GM12891 (cell line): ENCODE measurements around the gene ESPNL.

Experiments used
- DNase-seq: peaks from one replicate; pipeline ENCODE4 v3.0.0; 2011; ENCODE audit warnings: low spot score; ENCODE audit not compliant: insufficient read length
- FAIRE-seq: peaks from 2 replicates; lab custom pipeline; 2011; peaks lifted over from hg19 to GRCh38; lab: Jason Lieb, UNC
- PAX5 ChIP-seq: IDR thresholded peaks from 2 replicates; pipeline ENCODE4 v1.6.1; 2011; ENCODE audit warnings: low read length, moderate library complexity, mild to moderate bottlenecking; ENCODE audit not compliant: insufficient read depth, severe bottlenecking
- POLR2A ChIP-seq: IDR thresholded peaks from 2 replicates; pipeline ENCODE4 v1.6.1; 2011; ENCODE audit warnings: low read depth, low read length, control low read depth
- POLR2AphosphoS5 ChIP-seq: IDR thresholded peaks from 2 replicates; pipeline ENCODE4 v1.6.1; 2011; ENCODE audit warnings: low read depth, low read length, control low read depth
- POU2F2 ChIP-seq: IDR thresholded peaks from 2 replicates; pipeline ENCODE4 v1.6.1; 2011; ENCODE audit warnings: low read depth, mild to moderate bottlenecking, control low read depth, low read length, moderate library complexity
- SPI1 ChIP-seq: IDR thresholded peaks from 2 replicates; pipeline ENCODE4 v1.6.1; 2011; ENCODE audit warnings: low read depth, low read length, control low read depth
- TAF1 ChIP-seq: IDR thresholded peaks from 2 replicates; pipeline ENCODE4 v1.6.1; 2011; ENCODE audit warnings: low read depth, low read length, control low read depth

The ESPNL gene

GRCh38 chr2:238122287-238123217, 22.4 kb downstream of the ESPNL start:
- TF ChIP-seq POLR2A (no peak), TAF1 (no peak), PAX5 (no peak), POU2F2 (no peak), SPI1 (no peak), POLR2AphosphoS5 (no peak)
- DNase-seq (no peak), FAIRE-seq (no peak)

GRCh38 chr2:238123218-238123971, 23.3 kb downstream of the ESPNL start:
- DNase-seq, result no peak
- TF ChIP-seq SPI1, result no peak
- FAIRE-seq, result no peak

DNA sequence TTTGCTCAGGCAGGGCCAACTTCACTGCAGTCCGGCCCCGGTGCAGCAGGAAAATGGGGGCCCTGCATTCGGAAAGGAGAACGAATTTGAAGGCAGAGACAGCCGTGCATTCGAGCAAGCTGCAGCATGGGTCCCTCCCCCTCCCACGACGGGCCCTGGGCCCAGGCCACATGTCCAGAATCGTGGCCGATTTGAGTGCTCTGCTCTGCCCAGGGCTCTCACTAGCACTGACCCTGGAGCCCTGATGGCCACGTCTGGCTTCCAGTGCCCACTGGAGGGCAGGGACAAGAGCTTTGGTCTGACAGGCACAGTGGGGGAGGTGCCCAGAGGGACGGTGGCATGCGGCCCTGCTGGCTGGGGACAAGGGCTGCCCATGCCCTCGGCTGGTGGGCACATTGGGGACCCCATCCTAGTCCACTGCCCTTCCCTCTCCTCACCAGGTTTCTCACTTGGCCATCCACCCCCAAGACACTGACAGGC, 23.9 kb downstream of the ESPNL start:
- FAIRE-seq (no peak), DNase-seq (no peak)
- TF ChIP-seq POU2F2, result no peak
- no peak for TF ChIP-seq POLR2AphosphoS5
- no peak for TF ChIP-seq TAF1
- no peak for TF ChIP-seq POLR2A
- TF ChIP-seq PAX5, result no peak
- TF ChIP-seq SPI1, result no peak

DNA sequence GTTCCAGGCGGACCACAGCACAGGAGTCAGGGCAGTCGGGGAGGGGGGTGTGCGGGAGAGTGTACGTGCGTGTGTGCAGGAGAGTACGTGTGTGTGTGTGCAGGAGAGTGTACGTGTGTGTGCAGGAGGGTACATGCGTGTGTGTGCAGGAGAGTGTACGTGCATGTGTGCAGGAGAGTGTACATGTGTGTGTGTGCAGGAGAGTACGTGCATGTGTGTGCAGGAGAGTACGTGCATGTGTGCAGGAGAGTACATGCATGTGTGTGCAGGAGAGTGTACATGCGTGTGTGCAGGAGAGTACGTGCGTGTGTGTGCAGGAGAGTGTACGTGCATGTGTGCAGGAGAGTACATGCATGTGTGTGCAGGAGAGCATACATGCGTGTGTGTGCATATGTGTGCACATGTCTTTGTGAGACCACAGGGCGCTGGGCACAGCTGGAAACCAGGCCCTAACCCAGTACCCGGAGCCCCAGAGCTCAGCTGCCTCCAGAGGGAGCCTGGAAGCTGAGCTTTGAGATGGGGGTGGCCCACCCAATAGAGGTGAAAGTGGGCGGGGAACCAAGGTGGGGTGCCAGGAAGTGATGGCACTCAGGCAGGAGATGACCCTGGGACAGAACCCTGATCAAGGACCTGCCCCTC, 24.5 kb downstream of the ESPNL start:
- FAIRE-seq, result peak; percentile 83

GRCh38 chr2:238125127-238125885, 25.2 kb downstream of the ESPNL start:
- DNase-seq (no peak), FAIRE-seq (no peak)
- no peak for TF ChIP-seq TAF1
- TF ChIP-seq SPI1, result no peak
- no peak for TF ChIP-seq POLR2AphosphoS5
- no peak for TF ChIP-seq POLR2A
- TF ChIP-seq PAX5, result no peak

More for the DNA sequence above, 24.5 kb downstream of the ESPNL start:
- TF ChIP-seq SPI1 (no peak), POLR2AphosphoS5 (no peak), PAX5 (no peak), POU2F2 (no peak), POLR2A (no peak), TAF1 (no peak)
- no peak for DNase-seq

GRCh38 chr2:238126338-238126737, 26.2 kb downstream of the ESPNL start:
- no peak for TF ChIP-seq TAF1
- no peak for TF ChIP-seq POLR2A
- TF ChIP-seq POLR2AphosphoS5, result no peak
- TF ChIP-seq PAX5, result no peak
- TF ChIP-seq POU2F2, result no peak
- TF ChIP-seq SPI1, result no peak
- DNase-seq (no peak), FAIRE-seq (peak; percentile 94)

GRCh38 chr2:238126775-238127164, 26.6 kb downstream of the ESPNL start:
- FAIRE-seq (no peak), DNase-seq (no peak)
- TF ChIP-seq TAF1 (no peak), PAX5 (no peak), SPI1 (no peak), POU2F2 (no peak), POLR2A (no peak), POLR2AphosphoS5 (no peak)

- DNase-seq, result no peak
- TF ChIP-seq SPI1, result no peak
- TF ChIP-seq PAX5, result no peak
- TF ChIP-seq POLR2AphosphoS5, result no peak
- no peak for TF ChIP-seq POU2F2
- no peak for TF ChIP-seq POLR2A
- TF ChIP-seq TAF1, result no peak
- no peak for FAIRE-seq
Measured at GRCh38 chr2:238127165-238128060, 27.3 kb downstream of the ESPNL start.

GRCh38 chr2:238128061-238128440, 27.9 kb downstream of the ESPNL start:
- no peak for TF ChIP-seq TAF1
- no peak for TF ChIP-seq SPI1
- TF ChIP-seq POLR2AphosphoS5, result no peak
- FAIRE-seq (no peak), DNase-seq (no peak)
